Stimulated activated CD8-positive, alpha-beta memory T cell treated with anti-CD3 and anti-CD28 coated beads, Interleukin-15, amount 100 ng/mL, for 4 hours (primary cell): ENCODE data around the gene LRP1B.

Experiments
- DNase-seq, 2 donors: peaks; one replicate each; pipeline ENCODE4 v3.0.0-alpha.2; 2020; ENCODE audit warnings: low read depth in 2 of 2

Gene LRP1B

DNA sequence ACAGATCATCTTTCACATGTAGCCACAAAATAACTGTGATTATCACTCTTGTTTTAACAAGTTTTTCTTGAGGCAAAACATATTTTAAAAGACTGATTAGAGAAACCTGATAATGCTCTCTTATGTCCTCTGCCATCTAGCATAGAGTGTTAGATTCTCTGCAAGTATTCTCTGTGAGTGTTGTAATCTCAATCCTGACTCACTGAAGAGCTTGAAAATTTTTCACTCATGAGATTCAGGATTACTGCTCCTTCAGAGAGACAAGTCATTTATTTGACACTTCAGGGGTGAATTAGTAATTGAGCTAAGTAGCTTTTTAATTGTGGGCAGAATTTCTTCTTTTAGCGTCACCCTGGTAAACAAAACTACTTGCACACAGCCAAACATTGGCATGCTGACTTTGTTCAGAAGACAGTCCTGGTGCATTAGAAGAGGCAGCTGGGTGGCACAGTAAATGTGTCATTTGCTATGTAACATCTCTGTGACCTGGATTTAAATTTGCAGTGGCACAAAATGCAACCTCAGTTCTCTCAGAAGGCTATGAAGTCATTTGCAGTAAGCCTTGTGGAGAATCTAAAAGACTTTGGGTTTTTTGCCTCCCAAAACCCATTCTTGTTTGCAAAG, 172.9 kb downstream of the LRP1B start:
- no peak for DNase-seq

DNA sequence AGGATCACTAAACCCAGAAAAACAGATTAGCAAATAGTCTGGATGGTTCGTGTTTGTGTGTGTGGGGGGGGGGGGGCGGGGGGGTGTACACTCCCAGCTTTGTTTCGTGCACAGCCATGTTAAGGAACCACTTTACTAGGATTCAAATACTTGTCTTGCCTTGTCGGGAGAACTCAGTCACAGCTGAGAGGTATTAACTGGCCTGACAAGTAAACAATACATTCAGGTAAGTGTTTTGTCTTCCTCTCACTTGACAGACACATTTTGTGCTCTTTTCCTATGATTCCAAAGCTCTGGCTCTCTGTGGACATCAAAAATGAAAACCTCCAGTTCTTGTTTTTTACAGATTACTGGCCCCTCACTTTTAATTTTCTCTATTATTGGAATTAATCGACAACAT, 173.5 kb downstream of the LRP1B start:
- DNase-seq: no peak

DNA sequence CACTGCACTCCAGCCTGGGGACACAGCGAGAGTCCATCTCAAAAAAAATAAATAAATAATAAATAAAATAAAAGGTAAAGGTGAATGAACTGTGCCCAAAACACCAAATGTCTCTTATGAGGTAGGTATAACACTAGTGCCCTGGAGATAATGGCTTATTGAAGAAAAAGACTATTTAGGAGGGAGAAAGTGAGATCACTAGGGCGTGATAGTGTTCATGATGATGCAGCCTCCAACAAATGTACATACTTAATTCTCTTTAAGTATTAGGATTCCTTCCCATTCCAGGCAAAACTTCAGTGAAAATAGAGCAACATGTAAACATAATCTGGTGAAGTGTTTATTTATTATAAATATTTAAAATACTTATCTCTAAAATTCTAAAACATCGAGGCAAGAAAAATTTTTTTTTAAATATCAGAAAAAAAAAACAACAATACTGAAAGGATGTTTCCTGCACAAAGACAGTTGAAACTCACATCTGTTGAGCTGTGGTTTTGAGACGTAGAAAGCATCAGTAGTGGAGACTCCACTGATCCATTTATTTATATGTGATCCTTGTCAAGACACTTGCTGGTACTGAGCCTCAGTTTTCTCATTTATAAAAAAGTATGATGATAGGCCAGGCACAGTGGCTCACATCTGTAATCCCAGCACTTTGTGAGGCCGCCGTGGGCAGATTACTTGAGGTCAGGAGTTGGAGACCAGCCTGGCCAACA, 183.3 kb downstream of the LRP1B start:
- DNase-seq: no peak

DNA sequence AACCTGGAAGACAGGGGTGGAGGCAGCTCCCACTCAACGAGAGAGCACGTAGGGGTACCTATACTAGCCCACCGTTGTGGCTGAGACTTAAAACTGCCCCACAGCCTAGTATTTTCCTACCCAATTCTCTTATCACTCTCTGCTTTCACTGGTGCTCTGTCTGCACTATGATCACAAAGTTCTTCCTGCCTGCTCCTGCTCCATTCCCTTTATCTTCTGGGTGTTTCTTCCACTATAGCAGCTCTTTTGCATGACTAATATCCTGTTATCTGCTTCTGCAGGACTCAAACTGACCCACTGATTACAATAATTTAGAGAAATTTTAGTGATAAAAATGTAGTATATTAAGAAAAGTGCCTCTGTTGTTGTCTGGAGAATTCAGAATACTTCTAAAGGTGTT, 184.8 kb downstream of the LRP1B start:
- no peak for DNase-seq

DNA sequence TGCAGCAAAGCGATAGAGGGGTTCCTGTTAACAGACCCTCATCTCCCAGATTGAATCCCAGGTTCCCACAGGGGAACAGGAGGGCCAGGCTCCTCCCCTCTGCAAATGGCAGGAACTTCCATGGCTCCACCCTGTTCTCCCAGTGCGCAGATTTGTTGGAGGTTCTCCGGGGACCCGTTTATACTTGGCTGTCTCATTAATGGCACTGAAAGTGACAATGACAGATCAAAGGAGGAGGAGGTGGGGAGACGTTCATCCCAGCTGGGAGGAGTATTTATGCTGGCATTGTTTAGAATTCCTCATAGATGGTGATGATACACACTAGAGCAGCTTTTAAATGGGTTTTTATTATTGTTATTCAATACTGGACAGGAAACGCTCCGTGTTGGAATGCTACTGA, 186.9 kb downstream of the LRP1B start:
- DNase-seq: no peak

DNA sequence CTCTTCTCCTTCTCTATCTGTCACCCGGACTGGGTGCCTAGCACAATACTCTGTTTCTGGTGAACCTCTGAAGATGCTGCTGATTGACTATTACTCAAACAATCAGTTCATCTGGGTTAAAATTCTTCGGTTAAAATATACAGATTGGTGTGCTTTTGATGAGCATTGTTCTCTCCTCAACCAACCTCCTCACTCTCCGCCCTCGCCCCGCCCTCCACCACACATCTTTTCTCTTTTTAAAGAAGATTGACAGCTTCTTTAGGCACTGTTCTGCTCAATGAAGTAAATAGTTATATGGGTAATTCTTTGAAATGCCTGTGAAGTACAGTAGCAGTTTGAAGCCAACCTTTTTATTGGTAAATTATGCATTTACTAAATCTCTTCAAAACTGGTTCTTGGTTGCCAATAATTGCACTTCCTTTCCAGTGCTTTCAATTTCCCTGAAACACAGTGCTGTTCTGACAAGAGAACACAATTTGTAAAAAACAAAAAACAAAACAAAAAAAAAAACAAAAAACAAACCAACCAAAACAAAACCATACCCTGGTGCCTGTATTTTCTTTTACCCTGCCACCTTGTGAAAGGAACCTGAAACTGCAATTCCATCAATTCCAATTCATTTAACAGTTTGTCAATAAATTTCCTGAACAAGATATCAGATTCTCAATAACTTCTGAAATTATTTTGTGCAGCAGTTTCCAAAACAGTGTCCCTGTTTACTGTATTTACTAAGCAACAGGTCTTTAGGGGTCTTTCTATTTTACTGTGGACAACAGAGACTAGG, 188.6 kb downstream of the LRP1B start:
- no peak for DNase-seq

DNA sequence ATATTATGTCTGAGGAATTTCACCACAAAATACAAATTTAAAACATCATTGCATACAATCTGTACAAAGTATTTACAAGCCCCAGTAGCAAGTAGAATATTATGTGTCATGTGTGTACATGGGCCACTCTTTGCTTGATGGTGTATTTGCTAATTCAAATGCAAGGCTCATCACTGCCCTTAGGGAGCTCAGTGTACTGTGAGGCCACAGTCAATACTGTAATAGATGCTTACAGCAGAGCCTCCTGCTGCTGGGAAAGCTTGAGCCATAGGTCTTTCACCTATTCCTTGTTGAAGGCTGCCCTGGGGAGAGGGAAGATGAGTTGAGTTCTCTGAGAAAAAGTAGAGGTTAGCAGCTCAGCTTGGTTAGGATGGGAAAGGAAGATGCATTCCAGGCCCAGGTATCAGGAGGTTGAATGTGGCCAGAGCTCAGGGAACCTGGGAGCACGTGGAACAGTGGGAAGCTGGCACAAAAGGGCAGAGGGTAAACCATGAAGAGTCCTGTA, 189.6 kb downstream of the LRP1B start:
- DNase-seq: no peak

DNA sequence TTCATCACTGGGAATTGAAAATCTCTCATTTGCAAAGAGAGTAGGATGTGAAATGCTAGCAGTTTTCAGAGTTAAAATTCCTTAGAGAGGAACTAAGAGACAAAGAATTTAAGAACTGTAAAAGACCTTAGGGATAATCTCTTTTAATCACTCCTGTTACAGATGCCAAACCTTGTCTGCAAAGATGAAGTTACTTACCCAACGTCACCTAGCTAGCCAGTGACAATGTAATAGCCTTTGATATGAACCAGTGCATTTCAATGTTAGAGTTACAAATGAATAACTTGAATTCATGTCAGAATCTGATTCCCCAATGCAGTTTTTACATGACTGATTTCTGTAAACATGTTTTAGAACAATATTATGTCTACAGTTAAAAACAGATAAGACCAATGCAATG, 190.1 kb downstream of the LRP1B start:
- DNase-seq: no peak

DNA sequence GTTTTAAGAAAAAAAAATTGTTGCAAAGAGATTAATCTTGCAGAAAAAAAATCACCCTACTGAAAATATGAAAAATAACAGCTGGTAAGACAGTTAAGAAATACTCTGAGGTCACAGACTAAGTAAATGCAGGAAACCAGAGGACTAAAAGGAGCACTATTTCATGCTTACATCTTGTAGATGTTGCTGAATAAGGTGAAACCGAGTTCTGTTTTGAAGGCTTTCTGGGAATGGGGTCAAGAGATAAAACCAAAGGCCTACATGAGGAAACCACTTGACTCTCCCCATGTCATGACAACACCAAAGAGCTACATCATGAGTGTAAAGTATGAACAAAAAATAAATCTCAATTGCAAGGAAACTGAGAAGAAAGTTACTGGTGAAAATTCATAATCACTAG, 197.6 kb downstream of the LRP1B start:
- no peak for DNase-seq

DNA sequence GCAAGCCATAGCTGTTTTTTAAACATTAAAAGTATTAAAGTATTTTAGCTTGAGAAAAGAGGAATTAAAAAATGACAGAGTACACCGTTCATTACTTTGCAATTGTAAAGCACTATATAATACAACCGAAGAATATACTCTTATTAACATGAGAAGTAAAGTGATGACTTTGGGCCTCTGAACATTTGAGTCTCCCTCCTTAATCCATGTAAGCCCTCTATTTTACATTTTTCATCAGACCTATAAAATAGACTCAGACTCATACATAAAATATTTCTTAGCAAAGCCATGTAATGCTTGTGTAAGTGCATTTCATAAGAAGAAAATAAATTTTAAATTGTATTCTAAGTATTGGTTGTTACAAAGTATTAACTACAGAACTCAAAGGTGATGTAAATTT, 198.6 kb downstream of the LRP1B start:
- no peak for DNase-seq

DNA sequence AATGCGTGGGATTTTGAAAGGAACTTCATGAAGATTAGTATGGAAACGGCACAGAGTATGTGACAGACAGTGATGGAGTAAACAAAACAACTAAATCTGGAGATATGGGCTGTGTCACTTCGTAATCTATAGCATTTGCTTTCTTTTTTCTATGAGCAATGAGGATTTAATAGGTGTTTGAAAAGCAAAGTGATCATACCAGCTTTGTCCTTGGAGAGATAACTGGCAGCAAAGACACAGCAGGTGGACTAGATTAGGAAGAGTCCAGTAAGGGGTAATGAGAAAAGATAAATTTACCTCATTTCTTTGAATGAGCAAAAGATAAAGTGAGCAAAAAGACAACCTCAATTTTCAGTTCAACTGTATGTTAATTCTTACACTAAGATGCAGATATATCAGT, 199.0 kb downstream of the LRP1B start:
- DNase-seq: no peak

DNA sequence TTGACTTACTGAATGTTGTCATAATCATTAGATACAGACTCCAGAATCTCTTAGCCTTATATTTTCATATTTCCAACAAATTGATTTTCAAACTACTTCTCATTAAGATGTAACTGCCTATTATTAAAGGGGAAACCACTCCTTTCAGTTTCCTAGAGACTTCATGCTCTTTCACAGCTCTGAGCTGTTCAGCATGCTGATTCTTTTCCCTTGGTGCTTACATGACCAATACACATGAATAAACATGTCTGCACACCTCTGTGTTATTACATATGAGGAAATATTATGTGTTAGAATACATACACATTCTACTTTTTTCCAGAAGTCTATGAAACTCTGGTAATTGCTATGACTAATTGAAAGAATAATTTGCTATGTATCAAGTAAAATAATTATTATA, 200.0 kb downstream of the LRP1B start:
- DNase-seq: no peak

DNA sequence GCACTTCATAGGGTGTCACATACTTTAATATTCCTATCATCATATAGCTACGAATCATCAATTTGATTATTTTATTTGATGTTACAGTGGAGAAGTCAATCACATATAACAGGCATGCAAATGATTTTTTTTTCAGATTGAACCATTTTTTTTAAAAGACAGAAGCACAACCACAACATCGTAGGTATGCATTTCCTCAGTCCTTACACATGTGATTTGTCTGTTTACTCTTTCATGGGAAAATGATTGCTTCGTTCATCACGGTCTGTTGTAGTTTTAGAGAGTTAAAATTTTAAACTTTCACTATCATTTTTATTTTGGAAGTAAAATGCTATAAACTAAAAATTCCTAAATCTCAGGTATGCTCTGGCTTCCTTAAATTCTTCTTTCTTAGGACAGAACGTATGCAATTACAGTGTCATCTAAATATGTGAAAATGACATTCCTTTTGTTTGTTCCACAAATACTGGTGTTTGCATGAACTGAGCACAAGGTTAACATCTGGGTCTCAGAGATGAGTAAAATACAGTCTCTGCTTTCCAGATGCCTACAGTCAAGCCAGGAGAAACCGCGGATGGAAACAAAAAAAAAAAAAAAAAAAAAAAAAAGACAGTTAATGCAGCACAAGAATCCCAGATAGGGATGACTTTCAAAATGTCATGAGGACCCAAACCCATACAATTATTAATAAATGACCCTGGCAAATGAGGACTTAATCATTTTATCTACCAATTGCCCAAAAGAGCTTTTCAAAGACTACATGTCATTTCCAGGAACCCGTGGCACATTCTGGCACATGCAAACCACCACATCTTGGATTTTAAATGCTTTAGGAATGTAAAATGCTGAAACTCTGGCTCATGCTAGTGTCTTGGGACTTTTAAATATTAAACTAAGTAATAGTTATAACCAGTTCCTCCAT, 201.2 kb downstream of the LRP1B start:
- DNase-seq: no peak

DNA sequence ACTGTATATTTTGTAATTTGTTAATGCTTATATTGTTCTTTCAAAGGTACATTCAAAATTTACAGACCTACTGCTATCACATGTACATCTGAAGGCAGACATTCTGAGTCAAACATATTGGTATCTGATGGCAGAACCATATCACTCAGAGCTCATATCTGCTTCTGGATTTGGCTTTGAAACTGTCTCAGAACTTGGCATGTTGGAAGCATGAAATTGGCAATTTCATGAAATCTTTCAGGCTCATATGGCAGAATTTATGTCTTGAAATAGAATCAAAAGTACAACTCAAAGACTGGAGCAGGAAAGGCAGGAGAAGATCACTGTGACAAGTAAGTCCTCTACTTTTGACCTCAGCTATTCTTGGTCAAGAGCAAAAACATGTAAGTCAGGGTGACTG, 202.3 kb downstream of the LRP1B start:
- no peak for DNase-seq

DNA sequence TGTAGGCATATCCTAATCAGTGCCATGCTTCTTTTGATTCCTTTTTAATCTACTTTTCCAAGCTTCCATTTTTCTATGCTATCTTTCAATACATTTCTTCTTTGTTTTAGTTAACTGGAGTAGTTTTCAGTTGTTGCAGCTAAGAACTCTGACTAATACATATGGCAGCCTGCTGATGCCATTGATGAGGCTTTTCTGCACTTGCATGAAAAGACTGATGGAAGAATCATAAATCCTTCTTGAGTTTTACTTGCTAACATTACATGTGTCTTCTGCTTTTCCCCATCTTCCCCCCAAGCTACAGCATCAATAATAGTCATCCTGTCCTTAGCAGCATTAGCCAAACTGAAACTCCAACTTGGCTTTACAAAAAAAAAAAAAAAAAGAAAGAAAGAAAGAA, 203.3 kb downstream of the LRP1B start:
- no peak for DNase-seq

DNA sequence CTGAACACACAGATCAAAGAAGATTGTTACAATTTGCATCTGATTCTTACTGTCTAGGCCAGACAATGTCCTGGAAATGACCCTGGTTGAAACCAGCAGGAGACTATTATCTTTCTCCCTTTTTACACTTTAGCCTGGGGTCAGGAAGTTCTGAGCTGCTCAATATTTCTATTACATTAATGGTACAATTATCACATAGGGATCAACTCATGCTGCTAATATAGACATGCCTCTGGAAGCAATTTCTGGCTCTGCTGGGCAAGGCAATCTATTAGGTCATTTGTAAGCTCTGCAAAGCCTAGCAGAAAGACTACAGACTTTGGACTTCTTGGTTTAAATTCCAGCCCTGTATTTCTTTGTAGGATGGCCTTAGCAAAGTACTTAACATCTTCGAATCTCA, 205.3 kb downstream of the LRP1B start:
- DNase-seq: no peak

DNA sequence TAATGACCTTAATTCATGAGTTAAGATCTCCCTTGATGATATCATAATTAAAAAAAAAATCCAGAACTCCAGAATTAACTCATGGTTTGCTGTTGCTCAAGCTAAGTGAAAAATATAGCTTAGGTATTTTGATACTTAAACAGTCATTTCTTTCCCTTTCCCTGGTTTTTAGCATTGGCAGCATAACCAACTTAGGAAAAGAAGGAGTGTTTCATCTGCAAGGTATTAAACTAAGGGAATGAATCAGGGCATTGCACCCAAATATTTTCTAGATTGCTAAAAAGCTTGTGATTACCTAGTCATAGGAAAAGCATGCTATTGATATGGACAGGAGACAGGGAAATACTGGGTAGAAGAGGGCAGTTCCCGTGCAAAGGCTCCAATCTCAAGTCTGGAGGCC, 207.2 kb downstream of the LRP1B start:
- no peak for DNase-seq

DNA sequence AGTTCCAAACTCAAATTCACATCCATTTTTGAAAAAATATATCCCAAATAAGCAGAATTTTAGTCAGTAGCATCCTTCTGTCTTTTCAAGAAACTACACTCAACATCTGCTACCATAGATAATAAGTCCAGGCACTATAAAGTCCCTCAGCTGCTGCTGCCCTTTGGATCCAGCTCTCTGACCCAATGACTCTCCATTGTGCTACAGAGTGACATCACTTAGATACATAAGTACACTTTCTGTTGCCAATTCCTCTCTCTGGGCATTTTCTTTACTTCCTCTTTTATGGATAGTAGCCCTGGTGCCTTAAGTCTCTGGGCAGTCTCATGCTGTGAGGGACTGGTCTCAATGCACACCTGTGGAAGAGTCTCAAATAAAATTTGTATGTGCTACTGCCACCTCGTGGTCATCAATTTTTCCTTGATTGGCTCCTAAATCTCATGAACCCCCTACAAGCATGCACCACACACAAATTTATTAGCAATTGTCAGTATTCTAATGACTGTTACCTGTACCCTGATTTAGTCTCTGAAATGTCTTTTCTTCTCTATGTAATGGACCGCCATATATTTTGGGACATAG, 219.2 kb downstream of the LRP1B start:
- no peak for DNase-seq

DNA sequence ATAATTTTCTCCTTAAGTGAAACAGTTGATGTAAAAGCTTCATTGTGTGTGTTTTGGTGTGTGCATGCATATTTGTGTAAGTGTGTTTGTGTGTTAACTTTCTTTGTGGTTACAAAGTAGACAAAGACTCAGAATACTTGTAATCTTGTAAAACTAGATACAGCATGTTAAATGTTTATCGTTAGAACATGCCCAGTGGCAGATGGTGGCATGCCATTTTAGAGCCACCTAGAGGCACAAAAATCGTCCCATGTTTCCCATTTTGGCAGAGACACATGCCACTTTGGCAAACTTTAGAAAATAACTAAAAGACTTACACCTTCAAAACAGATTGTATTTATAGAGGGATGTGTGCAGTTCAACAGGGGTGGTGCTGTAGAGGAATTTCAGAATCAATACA, 224.1 kb downstream of the LRP1B start:
- DNase-seq: no peak

DNA sequence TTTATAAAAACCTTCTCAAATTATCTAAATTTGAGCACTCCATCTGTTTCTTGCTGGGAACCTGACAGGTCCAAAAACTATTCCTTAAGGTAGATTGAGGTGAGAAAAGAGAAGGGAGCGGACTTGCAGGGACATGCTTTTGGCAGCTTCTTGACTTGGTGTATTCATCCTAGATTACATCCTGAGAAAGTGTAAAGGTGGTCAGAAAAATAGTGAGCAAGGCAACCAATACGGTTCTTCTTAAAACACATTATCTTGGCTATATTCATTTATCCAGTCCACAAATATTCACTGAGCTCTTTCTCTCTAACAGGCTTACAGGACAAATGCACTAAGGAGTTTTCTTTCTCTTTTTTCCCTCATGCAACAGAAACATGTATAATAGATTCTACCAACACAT, 230.0 kb downstream of the LRP1B start:
- no peak for DNase-seq

DNA sequence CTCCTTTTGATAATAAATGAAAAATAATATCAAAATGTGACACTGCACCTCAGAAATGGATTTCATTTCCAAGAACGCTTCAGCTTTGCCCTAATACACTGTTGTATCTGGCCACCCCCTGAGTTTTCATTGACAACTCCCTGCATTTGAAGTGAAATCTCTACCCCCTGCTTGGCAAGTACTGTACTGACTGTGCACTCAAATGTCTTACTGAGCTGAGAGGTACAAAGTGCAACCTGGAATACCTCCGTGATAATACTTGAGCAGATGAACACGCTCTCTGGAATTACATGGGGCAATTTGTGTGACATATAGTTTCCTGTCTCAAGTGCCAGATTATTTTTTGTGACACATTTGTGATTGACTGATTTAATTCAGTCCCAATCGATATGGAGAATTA, 231.1 kb downstream of the LRP1B start:
- no peak for DNase-seq

DNA sequence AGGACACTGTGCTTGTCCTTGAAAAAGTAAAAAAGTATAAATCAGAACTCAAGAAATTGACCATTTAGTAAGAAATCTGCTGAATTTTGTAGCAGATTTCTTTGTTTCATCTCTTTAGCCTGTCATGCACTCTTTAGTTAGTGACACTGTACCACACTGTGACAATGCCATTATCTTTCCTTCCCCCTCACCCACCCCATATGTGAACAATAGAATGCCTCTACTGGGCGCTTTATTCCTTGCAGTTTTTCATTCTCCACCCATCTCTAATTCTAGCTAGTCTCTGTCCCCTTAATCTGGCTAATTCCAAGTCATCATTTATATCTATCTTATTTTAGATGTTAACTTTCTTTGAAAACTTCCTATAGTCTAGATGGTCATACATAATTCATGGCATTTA, 241.0 kb downstream of the LRP1B start:
- no peak for DNase-seq
